Cardiac muscle cell (in vitro differentiated cells and primary cell): ENCODE data around the gene PLCH2. TPM values are rescaled to one million over a fixed set of nuclear protein-coding genes. Genes with fewer than 3 reads are reported as not detected.

Experiments used
- DNase-seq, 2 donors: peaks; one replicate each; pipeline versions ENCODE4 v3.0.0 to v3.0.0-alpha.2; 2010 to 2017; ENCODE audit warnings: low read depth in 1 of 2, low spot score in 1 of 2
- H3K27ac ChIP-seq: fragments of 200-600 bp; sonication (generic); 2 replicates; pipeline ENCODE4 v1.5.1; 2016
- H3K27me3 ChIP-seq: fragments of 200-600 bp; sonication (generic); 2 replicates; pipeline ENCODE4 v1.6.0; 2016; ENCODE audit warnings: control low read depth
- H3K36me3 ChIP-seq: fragments of 200-600 bp; sonication (generic); 2 replicates; pipeline ENCODE4 v1.5.1; 2016; ENCODE audit warnings: control low read depth
- H3K4me1 ChIP-seq: fragments of 200-600 bp; sonication (generic); 2 replicates; pipeline ENCODE4 v1.8.1; 2017; ENCODE audit warnings: low read depth, mild to moderate bottlenecking, mixed run types
- H3K4me3 ChIP-seq: fragments of 200-600 bp; sonication (generic); 2 replicates; pipeline ENCODE4 v1.5.1; 2016; ENCODE audit warnings: mild to moderate bottlenecking
- H3K9me3 ChIP-seq: fragments of 200-600 bp; sonication (generic); 2 replicates; pipeline ENCODE4 v1.5.1; 2017; ENCODE audit warnings: low read depth, mild to moderate bottlenecking, control low read depth
- CTCF ChIP-seq: IDR thresholded peaks from 2 replicates; pipeline ENCODE4 v1.5.1; 2012; ENCODE audit warnings: low read depth, mild to moderate bottlenecking, low read length
- polyA plus RNA-seq: library from polyadenylated mRNA; unstranded; fragments of >200 nt; fragmentation: Nextera tagmentation; extraction: Ambion mirVana; gene quantifications from 2 replicates; pipeline ENCODE4 v1.2.1, GENCODE V29; 2016
- total RNA-seq: library from RNA; depleted of rRNA; stranded (reverse); fragments of >200 nt; gene quantifications from 2 replicates; pipeline ENCODE4 v1.2.3, GENCODE V29; 2016

The PLCH2 gene
- total and polyA plus RNA-seq, 2 experiments from 2014 or later, result 0.33 to 0.44 TPM

- DNase-seq, result no peak
- H3K27ac ChIP-seq, result no peak overlapping the region
- no peaks in the 10 kb centered on the region for H3K9me3 ChIP-seq
- no peaks in the 10 kb centered on the region for H3K4me1 ChIP-seq
- no peaks in the 10 kb centered on the region for H3K27me3 ChIP-seq
- peaks cover 29% of the 10 kb centered on the region for H3K36me3 ChIP-seq
- H3K4me3 ChIP-seq, result no peak overlapping the region
- no peak for TF ChIP-seq CTCF
These were observed 33.5 kb downstream of the PLCH2 start for GRCh38 chr1:2509589-2509988.

GRCh38 chr1:2510366-2511155, 34.5 kb downstream of the PLCH2 start:
- H3K4me1 ChIP-seq, result no peaks in the 10 kb centered on the region
- DNase-seq, result no peak
- no peak overlapping the region for H3K4me3 ChIP-seq
- H3K27me3 ChIP-seq, result no peaks in the 10 kb centered on the region
- H3K27ac ChIP-seq, result no peak overlapping the region
- peaks cover 34% of the 10 kb centered on the region for H3K36me3 ChIP-seq
- no peak for TF ChIP-seq CTCF
- no peaks in the 10 kb centered on the region for H3K9me3 ChIP-seq

GRCh38 chr1:2512862-2513421, 36.9 kb downstream of the PLCH2 start:
- no peak for TF ChIP-seq CTCF
- no peaks in the 10 kb centered on the region for H3K9me3 ChIP-seq
- H3K4me3 ChIP-seq, result no peak overlapping the region
- H3K27ac ChIP-seq, result no peak overlapping the region
- H3K36me3 ChIP-seq, result peaks cover 47% of the 10 kb centered on the region
- no peaks in the 10 kb centered on the region for H3K4me1 ChIP-seq
- no peaks in the 10 kb centered on the region for H3K27me3 ChIP-seq
- DNase-seq, result no peak

- H3K36me3 ChIP-seq, result peaks cover 54% of the 10 kb centered on the region
- H3K9me3 ChIP-seq, result no peaks in the 10 kb centered on the region
- DNase-seq, result no peak
These were observed 38.0 kb downstream of the PLCH2 start for GRCh38 chr1:2513939-2514652.

More at GRCh38 chr1:2513939-2514652, 38.0 kb downstream of the PLCH2 start:
- Histone ChIP-seq H3K4me1 (no peaks in the 10 kb centered on the region), H3K4me3 (no peak overlapping the region), H3K27ac (no peak overlapping the region), H3K27me3 (no peaks in the 10 kb centered on the region)
- TF ChIP-seq CTCF, result no peak
